GM21526 (cell line): ENCODE measurements around the gene FAM78B.

Experiments used
- ATAC-seq: cut with Tn5 transposase; IDR thresholded peaks from one replicate; pipeline ENCODE4 v1.9.1; 2021; ENCODE audit warnings: moderate library complexity; ENCODE audit not compliant: unreplicated experiment, low FRiP score

The FAM78B gene

GRCh38 chr1:166122873-166123466, 43.8 kb downstream of the FAM78B start:
- no peak for ATAC-seq

DNA sequence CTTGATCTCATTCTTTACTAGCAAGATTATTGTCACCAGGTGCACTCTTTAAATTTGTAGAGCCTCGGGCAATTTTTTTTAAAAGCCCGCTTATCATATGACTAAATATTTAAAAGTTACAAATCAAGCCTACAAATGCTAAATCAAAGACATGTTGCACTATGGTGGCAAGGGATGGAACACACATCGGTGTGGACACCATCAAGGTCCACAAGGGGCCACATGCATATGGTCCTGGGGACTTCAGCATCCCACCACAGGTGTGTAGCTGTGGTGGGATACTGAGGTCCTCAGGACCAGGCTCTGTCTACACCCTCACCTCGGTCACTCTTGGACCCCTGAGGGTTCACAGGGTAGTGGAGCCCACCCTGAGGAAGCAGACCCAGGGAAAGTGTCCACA, 45.8 kb downstream of the FAM78B start:
- no peak for ATAC-seq

DNA sequence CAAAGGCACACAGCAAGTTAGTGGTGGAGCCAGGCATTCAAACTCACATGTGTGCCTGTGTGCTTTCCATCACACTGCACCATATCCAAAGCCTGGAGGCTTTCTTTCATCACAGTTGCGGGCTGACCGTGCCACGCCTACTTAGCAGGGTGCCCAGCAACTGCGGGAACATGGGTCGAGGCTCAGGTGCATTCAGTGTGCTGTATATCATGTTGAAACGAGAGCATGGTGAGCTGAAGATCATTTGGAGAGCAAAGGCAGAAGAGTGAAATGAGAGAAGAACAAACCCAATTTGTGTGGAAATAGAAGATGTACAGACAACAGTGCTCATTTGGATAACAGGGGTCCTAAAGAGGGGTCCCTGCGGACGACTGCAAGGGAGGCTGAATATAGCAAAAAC, 46.5 kb downstream of the FAM78B start:
- ATAC-seq = no peak

- ATAC-seq = no peak
These were observed 47.3 kb downstream of the FAM78B start for GRCh38 chr1:166119471-166119965.

DNA sequence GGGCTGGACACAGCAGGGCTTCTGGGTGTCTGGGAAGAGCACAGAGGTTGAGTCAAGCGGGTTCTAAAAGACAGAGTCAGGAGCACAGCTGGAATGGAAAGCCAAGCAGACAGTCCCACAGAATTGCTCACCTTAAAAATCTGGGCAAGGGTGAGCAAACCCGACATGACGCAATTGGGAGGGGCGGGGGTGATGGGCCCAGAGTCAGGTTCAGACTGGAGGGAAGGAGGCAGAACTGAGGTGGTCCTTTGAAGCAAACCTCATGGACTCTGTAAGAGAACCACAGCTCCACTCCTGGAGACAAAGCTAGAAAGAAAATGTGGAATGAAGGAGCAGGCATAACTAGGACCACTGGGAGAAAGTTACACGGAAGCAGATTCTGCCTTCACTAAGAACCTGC, 49.0 kb downstream of the FAM78B start:
- ATAC-seq = no peak

DNA sequence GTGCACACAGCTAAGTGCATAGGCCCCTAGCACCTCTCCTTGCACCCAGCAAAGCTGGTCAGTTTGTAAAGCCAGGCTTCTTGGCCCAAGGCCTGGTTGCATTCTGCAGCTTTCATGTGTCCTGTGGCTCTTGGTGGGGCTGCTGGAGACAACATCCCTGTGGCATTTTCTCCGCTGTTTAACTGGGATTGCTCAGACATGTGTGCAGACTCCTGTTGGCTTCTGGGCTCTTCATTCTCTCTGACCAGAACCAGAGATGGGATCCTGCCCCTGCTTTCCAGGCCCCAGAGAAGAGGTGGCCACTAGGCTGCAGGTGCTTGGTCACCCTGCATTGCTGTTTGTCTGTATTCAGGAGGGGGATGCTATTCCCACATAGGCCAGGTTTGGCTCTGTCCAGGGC, 50.8 kb downstream of the FAM78B start:
- ATAC-seq = no peak

GRCh38 chr1:166114419-166114818, 52.4 kb downstream of the FAM78B start:
- ATAC-seq = no peak

- ATAC-seq = no peak
These were observed 53.2 kb downstream of the FAM78B start for GRCh38 chr1:166113630-166114029.

DNA sequence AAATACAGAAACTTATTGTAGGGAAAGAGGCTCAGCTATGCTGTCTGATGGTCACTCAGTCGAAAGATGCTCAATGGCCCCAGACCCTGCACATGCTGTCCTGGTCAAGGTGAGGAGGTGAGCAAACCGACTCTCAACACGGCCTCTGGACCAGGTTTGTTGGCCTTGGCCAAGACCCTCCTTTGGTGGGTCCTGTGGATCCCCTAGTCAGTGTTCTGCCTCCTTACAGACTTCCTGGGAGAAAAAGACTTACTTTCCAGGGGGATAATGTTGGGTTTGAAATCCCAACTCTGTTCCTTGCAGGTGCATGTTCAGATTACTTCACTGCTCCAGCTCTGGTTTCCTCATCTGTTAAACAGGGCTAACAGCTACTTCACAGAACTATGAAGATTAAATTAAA, 53.8 kb downstream of the FAM78B start:
- no peak for ATAC-seq

DNA sequence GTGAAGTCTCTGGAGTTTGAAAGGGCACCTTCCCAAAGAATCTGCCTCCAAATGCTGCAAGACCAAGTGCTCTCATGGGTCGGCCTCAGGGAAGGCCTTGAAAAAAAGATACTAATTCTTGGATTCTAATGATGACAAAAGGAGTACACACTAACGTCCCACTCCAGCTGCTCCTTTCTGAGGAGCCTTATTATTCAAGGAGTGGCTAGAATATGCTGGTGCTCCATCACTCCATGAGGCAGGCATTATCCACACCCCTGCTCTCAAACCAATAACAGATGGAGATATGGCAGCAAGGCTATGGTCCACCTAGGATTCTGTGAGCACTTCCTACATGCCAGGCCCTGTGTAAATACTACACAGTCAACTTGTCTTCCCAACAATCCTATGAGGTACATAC, 54.4 kb downstream of the FAM78B start:
- ATAC-seq = no peak

GRCh38 chr1:166111430-166111829, 55.4 kb downstream of the FAM78B start:
- no peak for ATAC-seq

- no peak for ATAC-seq
These were observed 76.6 kb downstream of the FAM78B start for GRCh38 chr1:166090244-166090643.

- ATAC-seq = peak; percentile 69
These were observed 77.0 kb downstream of the FAM78B start for GRCh38 chr1:166089804-166090203.

DNA sequence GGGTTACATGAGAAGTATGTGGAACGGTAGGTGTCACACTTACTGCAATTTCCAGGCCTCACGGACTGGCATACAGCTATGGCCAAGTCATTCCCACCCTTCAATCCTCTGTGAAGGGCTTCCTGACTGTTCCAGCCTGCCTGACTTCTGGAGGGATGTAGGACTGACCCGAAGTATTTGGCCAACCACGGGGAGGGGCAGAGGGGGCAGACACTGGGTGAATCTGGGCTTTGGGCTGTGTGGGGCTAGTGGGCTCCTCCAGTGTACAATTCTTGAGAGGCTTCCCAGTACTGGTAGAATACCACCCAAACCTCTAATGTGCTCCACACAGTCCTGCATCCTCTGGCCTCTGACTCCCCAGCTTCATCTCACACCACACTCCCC, 78.2 kb downstream of the FAM78B start:
- no peak for ATAC-seq

- no peak for ATAC-seq
These were observed 78.8 kb downstream of the FAM78B start for GRCh38 chr1:166087734-166088571.

DNA sequence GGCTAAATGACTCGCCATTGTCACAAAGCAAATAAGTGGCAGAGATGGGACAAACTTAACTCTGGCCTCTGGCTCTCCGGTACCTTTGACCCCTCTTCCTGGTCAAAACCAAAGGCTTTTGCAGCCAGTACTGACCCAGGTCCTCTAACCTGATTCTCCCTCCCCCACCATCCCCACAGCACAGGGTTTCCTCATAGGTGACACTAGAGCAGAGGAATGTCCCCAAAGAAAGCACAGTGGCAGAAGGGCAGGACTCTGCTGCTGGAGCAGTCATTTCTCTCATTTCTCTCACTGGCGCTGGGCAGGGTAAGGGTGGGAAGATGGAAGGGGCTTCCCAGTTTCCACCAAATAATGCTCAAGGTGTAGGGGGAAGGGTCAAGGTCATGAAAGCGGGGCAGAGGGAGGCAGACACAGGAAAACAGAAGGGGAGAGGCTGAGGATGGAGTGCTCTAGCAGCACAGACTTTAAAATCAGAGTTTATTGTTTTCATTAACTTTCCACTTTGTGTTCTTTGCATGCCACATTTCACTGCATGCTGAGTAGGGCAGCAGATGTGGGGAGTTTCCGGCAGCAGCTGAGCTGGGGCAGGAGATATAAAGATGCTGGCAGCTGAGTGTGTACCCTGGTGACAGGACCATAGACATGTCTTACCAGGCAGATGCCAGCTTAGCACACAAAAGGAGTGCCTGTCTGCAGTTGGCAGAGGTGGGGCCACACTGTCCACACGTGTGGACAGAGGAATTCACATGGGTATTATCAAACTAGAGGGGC, 80.5 kb downstream of the FAM78B start:
- no peak for ATAC-seq

GRCh38 chr1:166084613-166085012, 82.2 kb downstream of the FAM78B start:
- no peak for ATAC-seq

DNA sequence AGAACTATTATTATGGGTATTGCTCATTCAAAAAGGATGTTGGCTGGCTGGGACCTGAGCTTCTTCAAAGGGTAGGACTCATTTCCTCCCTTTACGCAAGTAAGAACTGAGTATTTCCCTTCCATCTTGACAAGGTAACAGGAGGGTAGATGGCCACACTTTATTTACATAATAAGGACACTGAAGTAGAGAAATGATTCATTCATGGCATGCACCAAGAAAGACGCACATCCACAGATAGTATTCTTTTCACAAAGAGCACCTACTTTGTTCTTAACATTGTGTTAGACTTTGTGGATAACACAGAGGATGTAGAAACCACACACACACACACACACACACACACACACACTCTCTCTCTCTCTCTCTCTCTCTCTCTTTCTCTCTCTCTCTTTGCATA, 82.9 kb downstream of the FAM78B start:
- peak; percentile 84 for ATAC-seq

GRCh38 chr1:166082601-166083000, 84.2 kb downstream of the FAM78B start:
- ATAC-seq = no peak

DNA sequence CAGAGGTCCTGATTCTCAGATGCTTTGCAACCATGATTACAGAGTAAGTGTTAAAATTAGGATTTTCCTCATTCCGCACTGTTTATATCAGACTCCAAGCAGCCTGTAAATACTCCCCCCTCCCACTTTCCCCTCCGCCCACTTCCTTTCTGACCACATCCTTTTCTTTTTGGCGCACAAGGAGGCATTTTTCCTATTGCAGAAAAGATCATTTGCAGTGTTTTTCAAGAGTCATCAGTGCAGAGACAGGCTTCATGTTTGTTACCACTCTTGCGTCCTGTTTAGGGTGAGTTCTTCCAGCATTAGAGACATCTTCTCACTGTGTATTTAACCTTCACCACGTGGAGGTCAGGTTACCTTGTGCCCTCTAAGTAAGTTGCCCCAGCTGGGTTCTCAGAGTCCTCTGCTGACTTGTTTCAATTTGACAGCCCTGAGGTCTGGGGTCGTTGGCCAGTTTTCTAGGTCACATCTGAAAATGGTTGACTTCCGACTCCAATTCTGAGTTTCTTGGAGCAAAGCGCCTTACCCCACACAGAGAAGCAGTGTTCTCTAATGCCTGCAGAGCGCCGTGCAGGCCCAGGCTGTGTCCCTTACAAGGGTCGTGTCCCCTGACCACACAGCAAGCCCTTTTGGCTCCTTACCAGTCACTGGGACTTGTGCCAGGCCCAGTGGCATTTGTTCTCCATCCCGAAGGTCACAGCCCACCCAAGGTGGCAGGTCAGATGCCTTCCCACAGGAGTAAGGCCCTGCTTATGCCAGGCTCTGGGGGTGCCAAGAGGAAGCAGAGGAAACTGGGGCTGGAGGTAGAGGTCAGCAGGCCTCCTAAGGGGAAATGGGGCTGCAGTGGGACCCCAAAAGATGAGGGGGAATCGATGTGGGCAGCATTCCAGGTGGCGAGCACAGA, 85.6 kb downstream of the FAM78B start:
- no peak for ATAC-seq
